OCI-M1 (cell line): ENCODE results near the gene OTUB1.
"Not testable (repeated sequence)": the region's sequence is repeated elsewhere in the genome, so short reads cannot be mapped to it uniquely, and the experiment has no call there.

Experiments used
- DNase-seq: peaks from one replicate; lab custom pipeline; 2025; lab: John Stamatoyannopoulos, UW

OTUB1 gene

GRCh38 chr11:64047373-64047772 lies 61.1 kb downstream of the OTUB1 start:
- not testable (repeated sequence) for DNase-seq
